Caco-2 (cell line): ENCODE data around the gene FAT1. TPM values are rescaled to one million over a fixed set of nuclear protein-coding genes. Genes with fewer than 3 reads are reported as not detected.
"Not testable (repeated sequence)": the region's sequence is repeated elsewhere in the genome, so short reads cannot be mapped to it uniquely, and the experiment has no call there.

Source experiments
- BruUV-seq: library from RNA; stranded (reverse); fragments of 400-500 nt; replicated peaks from 2 replicates; lab custom pipeline; 2021; lab: Mats Ljungman, UMichigan
- CTCF ChIA-PET: fragments of 300-600 bp; sonication (Branson Sonifier 250); formaldehyde crosslinking; loops from one replicate; lab custom pipeline; 2022; ENCODE audit warnings: antibody characterized with exemption; lab: Charles Lee
- POLR2A ChIA-PET: fragments of 300-600 bp; sonication (Branson Sonifier 250); formaldehyde crosslinking; loops from one replicate; lab custom pipeline; 2022; ENCODE audit warnings: antibody characterized with exemption; lab: Charles Lee
- DNase-seq, 2 experiments: peaks; one replicate each; pipeline versions ENCODE4 v3.0.0 to v3.0.0-alpha.2; 2020 to 2022
- H3K27me3 ChIP-seq: replicated peaks from 2 replicates; pipeline ENCODE4 v1.6.0; 2011; ENCODE audit warnings: low read length; ENCODE audit not compliant: control insufficient read depth, insufficient read depth
- H3K36me3 ChIP-seq: 2 replicates; pipeline ENCODE4 v1.5.1; 2011; ENCODE audit warnings: low read length; ENCODE audit not compliant: control insufficient read depth, insufficient read depth
- H3K4me1 ChIP-seq: fragments of 250-450 bp; sonication (Bioruptor Pico); 2 replicates; pipeline ENCODE4 v1.5.1; 2020; ENCODE audit warnings: mild to moderate bottlenecking
- H3K4me3 ChIP-seq: 2 replicates; pipeline ENCODE4 v1.5.1; 2011; ENCODE audit warnings: low read depth, mild to moderate bottlenecking, control low read depth, low read length
- H3K9me3 ChIP-seq: fragments of 250-450 bp; sonication (Bioruptor Pico); 2 replicates; pipeline ENCODE4 v1.5.1; 2020; ENCODE audit warnings: mild to moderate bottlenecking, moderate library complexity
- H3K27ac Mint-ChIP-seq: one replicate; pipeline ENCODE4 v1.8.0; 2022; ENCODE audit warnings: mixed read lengths; ENCODE audit not compliant: unreplicated experiment
- H3K27me3 Mint-ChIP-seq: one replicate; pipeline ENCODE4 v1.8.0; 2022; ENCODE audit warnings: mixed read lengths; ENCODE audit not compliant: insufficient read depth, unreplicated experiment
- H3K36me3 Mint-ChIP-seq: one replicate; pipeline ENCODE4 v1.8.0; 2022; ENCODE audit warnings: mild to moderate bottlenecking, mixed read lengths; ENCODE audit not compliant: insufficient read depth, unreplicated experiment
- H3K4me1 Mint-ChIP-seq: one replicate; pipeline ENCODE4 v1.8.0; 2022; ENCODE audit warnings: low read depth, mixed read lengths; ENCODE audit not compliant: unreplicated experiment
- H3K4me3 Mint-ChIP-seq: one replicate; pipeline ENCODE4 v1.8.0; 2022; ENCODE audit warnings: mild to moderate bottlenecking, moderate library complexity, mixed read lengths; ENCODE audit not compliant: unreplicated experiment
- H3K9me3 Mint-ChIP-seq: one replicate; pipeline ENCODE4 v1.8.0; 2022; ENCODE audit warnings: mixed read lengths; ENCODE audit not compliant: unreplicated experiment
- CTCF ChIP-seq, 2 experiments: fragments of 200-600 bp in 1 of 2; IDR thresholded peaks; 1 replicate in 1 of 2; 2 replicates in 1 of 2; pipeline versions ENCODE4 v1.5.1 to v1.8.0; 2011 to 2022; ENCODE audit warnings: antibody characterized with exemption in 1 of 2, control low read depth in 1 of 2, inconsistent platforms in 1 of 2, low read depth in 1 of 2, low read length in 1 of 2, mild to moderate bottlenecking in 1 of 2, moderate library complexity in 1 of 2; ENCODE audit not compliant: insufficient read depth in 1 of 2, severe bottlenecking in 1 of 2, unreplicated experiment in 1 of 2
- intact Hi-C: fragments of 100-400 bp; cut with micrococcal nuclease; formaldehyde crosslinking; loops from one replicate; pipeline ENCODE4 v1.10.0; 2022; ENCODE audit not compliant: unreplicated experiment
- total RNA-seq: library from RNA; stranded (reverse); gene quantifications from 2 replicates; pipeline ENCODE4 v1.2.3, GENCODE V29; 2022

FAT1 gene
- total RNA-seq, 1 experiment from 2014 or later = 135 TPM

DNA sequence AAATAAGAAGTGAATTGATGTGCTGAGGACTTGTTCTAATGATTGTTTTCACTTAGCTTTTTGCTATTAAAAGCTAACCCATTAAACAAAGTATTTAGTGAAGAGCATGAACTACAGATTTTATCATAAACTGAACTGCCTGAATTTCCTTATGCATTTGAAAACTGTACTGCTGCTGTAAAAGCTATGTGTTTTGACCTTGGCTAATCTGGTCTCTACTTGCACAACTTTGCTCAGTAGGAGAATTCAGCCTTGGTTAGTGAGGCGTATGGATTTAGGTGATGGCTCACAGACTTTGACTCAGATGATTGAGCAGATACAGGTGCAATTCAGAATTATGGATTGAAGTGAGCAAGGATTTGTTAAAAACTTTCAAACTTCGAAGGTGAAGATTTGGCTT lies 38.7 kb upstream of the FAT1 start:
- Histone ChIP-seq H3K27me3 (no peaks in the 10 kb centered on the region), H3K9me3 (no peaks in the 10 kb centered on the region), H3K4me1 (peaks cover 19% of the 10 kb centered on the region), H3K4me3 (no peak overlapping the region), H3K36me3 (no peaks in the 10 kb centered on the region)
- DNase-seq = no peak
- no peaks in the 10 kb centered on the region for H3K9me3 Mint-ChIP-seq
- no peak overlapping the region for H3K27ac Mint-ChIP-seq
- TF ChIP-seq CTCF (IDR thresholded peaks at IDR 0.05; ENCODE audit: insufficient read depth in 1 of 2, low read depth in 1 of 2, low read length in 1 of 2, severe bottlenecking in 1 of 2, unreplicated experiment in 1 of 2) = no peak
- H3K4me3 Mint-ChIP-seq = no peak overlapping the region
- no TSS peak for BruUV-seq
- ChIA-PET CTCF (no interaction called here), POLR2A (no interaction called here)
- intact Hi-C loops = no loop called here
- H3K27me3 Mint-ChIP-seq = no peaks in the 10 kb centered on the region
- no peaks in the 10 kb centered on the region for H3K36me3 Mint-ChIP-seq
- H3K4me1 Mint-ChIP-seq = no peaks in the 10 kb centered on the region

GRCh38 chr4:186761956-186762355 lies 38.3 kb upstream of the FAT1 start:
- CTCF ChIA-PET, POLR2A ChIA-PET, H3K36me3 Mint-ChIP-seq, BruUV-seq, H3K9me3 Mint-ChIP-seq, H3K9me3 ChIP-seq, H3K27ac Mint-ChIP-seq, H3K36me3 ChIP-seq, H3K27me3 Mint-ChIP-seq, H3K4me1 Mint-ChIP-seq, H3K4me3 Mint-ChIP-seq, DNase-seq, H3K4me3 ChIP-seq, H3K27me3 ChIP-seq, intact Hi-C loops: not testable (repeated sequence)
- peaks cover 19% of the 10 kb centered on the region for H3K4me1 ChIP-seq

DNA sequence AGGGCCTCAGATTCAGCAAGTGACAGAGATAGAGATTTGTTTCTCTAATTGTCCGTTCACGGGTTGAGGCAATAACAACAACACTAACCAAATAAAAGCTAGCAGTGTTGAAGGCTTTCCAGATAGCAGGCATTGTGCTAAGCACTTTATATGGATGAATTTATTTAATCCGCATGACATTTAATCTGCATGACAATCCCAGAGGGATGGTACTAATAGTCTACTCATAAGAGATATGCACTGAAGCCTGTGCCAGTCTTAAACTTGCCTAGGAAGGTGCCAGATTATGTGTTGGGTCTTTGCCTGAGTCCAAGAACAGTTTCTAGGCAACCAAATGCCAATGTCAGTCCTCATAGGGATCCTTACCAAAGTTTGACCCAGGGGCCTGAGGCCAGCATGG lies 37.7 kb upstream of the FAT1 start:
- H3K4me3 Mint-ChIP-seq = no peak overlapping the region
- H3K27ac Mint-ChIP-seq = no peak overlapping the region
- H3K36me3 Mint-ChIP-seq = no peaks in the 10 kb centered on the region
- no peaks in the 10 kb centered on the region for H3K4me1 Mint-ChIP-seq
- H3K4me3 ChIP-seq = no peak overlapping the region
- ChIA-PET POLR2A (no interaction called here), CTCF (no interaction called here)
- no peaks in the 10 kb centered on the region for H3K27me3 Mint-ChIP-seq
- peaks cover 9% of the 10 kb centered on the region for H3K9me3 Mint-ChIP-seq
- H3K27me3 ChIP-seq = no peaks in the 10 kb centered on the region
- H3K36me3 ChIP-seq = no peaks in the 10 kb centered on the region
- intact Hi-C loops = no loop called here
- no peak for TF ChIP-seq CTCF (IDR thresholded peaks at IDR 0.05; ENCODE audit: insufficient read depth in 1 of 2, low read depth in 1 of 2, low read length in 1 of 2, severe bottlenecking in 1 of 2, unreplicated experiment in 1 of 2)
- H3K4me1 ChIP-seq = peaks cover 15% of the 10 kb centered on the region
- DNase-seq = no peak
- H3K9me3 ChIP-seq = no peaks in the 10 kb centered on the region
- no TSS peak for BruUV-seq

DNA sequence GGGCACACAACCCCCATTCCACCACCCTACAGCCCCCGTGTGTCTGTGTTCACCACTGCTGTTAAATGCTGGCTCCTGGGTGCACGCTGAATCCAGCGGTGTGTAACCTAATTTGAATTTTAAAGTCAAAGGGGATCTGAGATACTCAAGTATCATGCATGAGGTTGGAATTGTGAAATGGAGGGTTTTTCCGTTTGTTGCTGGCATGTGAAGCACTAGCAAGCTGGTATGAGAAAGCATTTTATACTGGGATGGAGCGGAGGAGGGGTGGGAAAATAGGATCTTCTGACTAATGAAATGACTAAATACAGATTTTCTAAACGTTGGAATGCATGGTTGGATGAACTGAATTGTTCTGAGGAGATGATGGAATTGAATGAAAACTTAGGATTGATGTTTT lies 36.9 kb upstream of the FAT1 start:
- Histone ChIP-seq H3K4me1 (peaks cover 16% of the 10 kb centered on the region), H3K27me3 (no peaks in the 10 kb centered on the region), H3K4me3 (no peak overlapping the region), H3K36me3 (no peaks in the 10 kb centered on the region), H3K9me3 (no peaks in the 10 kb centered on the region)
- ChIA-PET POLR2A (no interaction called here), CTCF (no interaction called here)
- H3K4me3 Mint-ChIP-seq = no peak overlapping the region
- H3K27ac Mint-ChIP-seq = no peak overlapping the region
- no peaks in the 10 kb centered on the region for H3K27me3 Mint-ChIP-seq
- no peaks in the 10 kb centered on the region for H3K36me3 Mint-ChIP-seq
- DNase-seq = no peak
- TF ChIP-seq CTCF (IDR thresholded peaks at IDR 0.05; ENCODE audit: insufficient read depth in 1 of 2, low read depth in 1 of 2, low read length in 1 of 2, severe bottlenecking in 1 of 2, unreplicated experiment in 1 of 2) = no peak
- intact Hi-C loops = no loop called here
- no TSS peak for BruUV-seq
- peaks cover 7% of the 10 kb centered on the region for H3K4me1 Mint-ChIP-seq
- peaks cover 10% of the 10 kb centered on the region for H3K9me3 Mint-ChIP-seq
